Peyer's patch (tissue), 4 donors: ENCODE data around the gene RAB11FIP2. TPM values are rescaled to one million over a fixed set of nuclear protein-coding genes. Genes with fewer than 3 reads are reported as not detected.

Source experiments
- DNase-seq, 3 donors: peaks; one replicate each; pipeline ENCODE4 v3.0.0-alpha.2; 2017 to 2019
- H3K27ac ChIP-seq, 4 donors: fragments of 200-600 bp; sonication (generic); one replicate each; pipeline ENCODE4 v1.5.1; 2016 to 2019
- H3K27me3 ChIP-seq, 2 donors: fragments of 200-600 bp; sonication (generic); one replicate each; pipeline ENCODE4 v1.5.1; 2019
- H3K36me3 ChIP-seq, 3 donors: fragments of 200-600 bp; sonication (generic); one replicate each; pipeline ENCODE4 v1.5.1; 2016 to 2019
- H3K4me1 ChIP-seq, 4 donors: fragments of 200-600 bp; sonication (generic); one replicate each; pipeline ENCODE4 v1.5.1; 2016 to 2019
- H3K4me3 ChIP-seq, 4 donors: fragments of 200-600 bp; sonication (generic); 1 replicate in 3 of 4; 2 replicates in 1 of 4; pipeline ENCODE4 v1.5.1; 2016 to 2019; ENCODE audit warnings: mild to moderate bottlenecking in 1 of 4
- H3K9me3 ChIP-seq, 4 donors: fragments of 200-600 bp; sonication (generic); one replicate each; pipeline ENCODE4 v1.5.1; 2016 to 2019; ENCODE audit warnings: mild to moderate bottlenecking in 1 of 4
- POLR2A ChIP-seq, 2 donors: fragments of 450-650 bp; IDR thresholded peaks; one replicate each; pipeline ENCODE4 v1.5.1; 2017; ENCODE audit warnings: antibody characterized with exemption in 2 of 2, mild to moderate bottlenecking in 2 of 2, moderate library complexity in 2 of 2
- total RNA-seq, 4 donors: library from RNA; depleted of rRNA; stranded (reverse); fragments of >200 nt; gene quantifications; one replicate each; pipeline ENCODE4 v1.1.0, GENCODE V29; 2016
- TF ChIP-seq, protein P1 (sequence below), 6 experiments: fragments of 450-650 bp in 4 of 6; fragments of 200-600 bp in 2 of 6; sonication (generic) in 1 of 6; IDR thresholded peaks; one replicate each; pipeline ENCODE4 v1.5.1; 2017 to 2019; ENCODE audit warnings: antibody characterized with exemption in 6 of 6, mild to moderate bottlenecking in 3 of 6, moderate library complexity in 1 of 6

RAB11FIP2 gene
- total RNA-seq, 4 donors from 2014 or later: 7.4 to 42.9 (median 16.2) TPM

DNA sequence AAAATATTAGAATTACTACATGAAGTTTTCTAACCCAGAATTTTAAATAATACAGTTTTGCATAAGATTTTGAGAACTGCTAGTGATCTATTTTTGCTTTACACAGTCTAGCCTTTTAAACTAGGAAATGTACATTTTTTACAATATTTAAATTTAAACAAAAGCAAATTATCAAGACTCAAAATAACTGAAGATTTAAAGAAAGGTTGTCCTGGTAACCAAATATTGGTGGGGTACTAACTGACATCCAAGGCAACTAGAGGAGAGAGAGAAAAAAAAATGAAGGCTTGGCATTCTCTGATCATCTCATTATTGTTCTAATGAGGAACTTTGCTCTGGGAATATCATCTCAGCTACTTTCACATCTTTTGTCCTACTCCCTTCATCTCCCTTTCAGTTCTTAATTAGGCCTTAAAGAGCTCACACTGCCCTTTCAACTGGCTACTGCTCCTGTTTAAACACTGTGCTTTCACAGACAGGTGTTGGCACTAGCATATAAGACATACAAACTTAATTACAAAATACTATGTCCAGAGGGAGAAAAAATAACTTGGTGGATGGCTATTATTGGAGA, 33.7 kb downstream of the RAB11FIP2 start:
- H3K27me3 ChIP-seq: no peaks in the 10 kb centered on the region
- H3K4me3 ChIP-seq: no peak overlapping the region
- no peak for DNase-seq
- no peaks in the 10 kb centered on the region for H3K9me3 ChIP-seq
- H3K36me3 ChIP-seq: peaks cover 0 to 1% (median 0%) of the 10 kb centered on the region in 3 donors
- TF ChIP-seq POLR2A (IDR thresholded peaks at IDR 0.05): no peak
- TF ChIP-seq, protein P1, sequence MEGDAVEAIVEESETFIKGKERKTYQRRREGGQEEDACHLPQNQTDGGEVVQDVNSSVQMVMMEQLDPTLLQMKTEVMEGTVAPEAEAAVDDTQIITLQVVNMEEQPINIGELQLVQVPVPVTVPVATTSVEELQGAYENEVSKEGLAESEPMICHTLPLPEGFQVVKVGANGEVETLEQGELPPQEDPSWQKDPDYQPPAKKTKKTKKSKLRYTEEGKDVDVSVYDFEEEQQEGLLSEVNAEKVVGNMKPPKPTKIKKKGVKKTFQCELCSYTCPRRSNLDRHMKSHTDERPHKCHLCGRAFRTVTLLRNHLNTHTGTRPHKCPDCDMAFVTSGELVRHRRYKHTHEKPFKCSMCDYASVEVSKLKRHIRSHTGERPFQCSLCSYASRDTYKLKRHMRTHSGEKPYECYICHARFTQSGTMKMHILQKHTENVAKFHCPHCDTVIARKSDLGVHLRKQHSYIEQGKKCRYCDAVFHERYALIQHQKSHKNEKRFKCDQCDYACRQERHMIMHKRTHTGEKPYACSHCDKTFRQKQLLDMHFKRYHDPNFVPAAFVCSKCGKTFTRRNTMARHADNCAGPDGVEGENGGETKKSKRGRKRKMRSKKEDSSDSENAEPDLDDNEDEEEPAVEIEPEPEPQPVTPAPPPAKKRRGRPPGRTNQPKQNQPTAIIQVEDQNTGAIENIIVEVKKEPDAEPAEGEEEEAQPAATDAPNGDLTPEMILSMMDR (IDR thresholded peaks at IDR 0.05): no peak
- no peaks in the 10 kb centered on the region for H3K4me1 ChIP-seq
- no peak overlapping the region for H3K27ac ChIP-seq

DNA sequence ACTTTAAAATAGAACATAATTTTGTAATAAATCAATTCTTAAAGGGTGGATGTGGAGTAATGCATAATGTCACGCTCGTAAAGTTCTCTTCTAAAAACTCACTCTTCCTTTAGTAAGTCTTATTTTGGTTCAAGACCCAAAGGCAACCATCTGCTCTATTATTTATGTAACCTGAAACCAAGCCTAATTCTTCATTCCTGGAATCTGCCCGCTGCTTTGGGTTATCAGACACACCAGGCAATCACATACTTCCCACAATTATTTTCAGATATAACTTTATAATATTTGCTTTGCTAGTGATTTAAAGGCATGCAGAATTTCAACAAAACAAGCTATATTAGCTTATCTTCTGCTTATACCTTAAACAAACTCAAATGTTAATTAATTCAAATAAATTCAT, 39.0 kb downstream of the RAB11FIP2 start:
- Histone ChIP-seq H3K9me3 (no peaks in the 10 kb centered on the region), H3K36me3 (peaks cover 0 to 15% (median 0%) of the 10 kb centered on the region in 3 donors), H3K27me3 (no peaks in the 10 kb centered on the region), H3K27ac (no peak overlapping the region), H3K4me3 (no peak overlapping the region), H3K4me1 (no peaks in the 10 kb centered on the region)
- TF ChIP-seq, protein P1 (IDR thresholded peaks at IDR 0.05): no peak
- no peak for TF ChIP-seq POLR2A (IDR thresholded peaks at IDR 0.05)
- no peak for DNase-seq

GRCh38 chr10:118003126-118003525, 43.6 kb downstream of the RAB11FIP2 start:
- DNase-seq: no peak
- Histone ChIP-seq H3K36me3 (peaks cover 0 to 15% (median 0%) of the 10 kb centered on the region in 3 donors), H3K9me3 (no peaks in the 10 kb centered on the region), H3K4me1 (no peaks in the 10 kb centered on the region), H3K27ac (no peak overlapping the region), H3K4me3 (no peak overlapping the region), H3K27me3 (no peaks in the 10 kb centered on the region)
- TF ChIP-seq, protein P1 (IDR thresholded peaks at IDR 0.05): no peak
- no peak for TF ChIP-seq POLR2A (IDR thresholded peaks at IDR 0.05)

DNA sequence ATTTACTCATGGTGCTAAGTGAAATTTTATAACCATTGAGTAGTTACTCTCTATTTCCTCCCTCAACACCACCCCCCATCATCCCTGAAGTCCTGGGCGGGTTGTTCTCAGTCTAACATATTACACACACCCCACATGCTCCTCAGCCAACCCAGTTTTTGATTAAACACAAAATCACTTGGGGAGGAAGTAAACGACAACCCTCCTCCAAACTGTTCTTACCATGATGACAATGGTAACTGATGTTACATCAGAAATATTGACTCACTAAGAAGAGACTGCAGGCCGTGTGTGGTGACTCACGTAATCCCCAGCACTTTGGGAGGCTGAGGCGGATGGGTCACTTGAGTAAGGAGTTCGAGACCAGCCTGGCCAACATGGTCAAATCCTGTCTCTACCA, 44.2 kb downstream of the RAB11FIP2 start:
- no peaks in the 10 kb centered on the region for H3K4me1 ChIP-seq
- no peaks in the 10 kb centered on the region for H3K9me3 ChIP-seq
- no peak for DNase-seq
- TF ChIP-seq, protein P1 (IDR thresholded peaks at IDR 0.05): no peak
- no peak for TF ChIP-seq POLR2A (IDR thresholded peaks at IDR 0.05)
- no peak overlapping the region for H3K4me3 ChIP-seq
- H3K27me3 ChIP-seq: no peaks in the 10 kb centered on the region
- peaks cover 0 to 11% (median 0%) of the 10 kb centered on the region in 3 donors for H3K36me3 ChIP-seq
- H3K27ac ChIP-seq: no peak overlapping the region

DNA sequence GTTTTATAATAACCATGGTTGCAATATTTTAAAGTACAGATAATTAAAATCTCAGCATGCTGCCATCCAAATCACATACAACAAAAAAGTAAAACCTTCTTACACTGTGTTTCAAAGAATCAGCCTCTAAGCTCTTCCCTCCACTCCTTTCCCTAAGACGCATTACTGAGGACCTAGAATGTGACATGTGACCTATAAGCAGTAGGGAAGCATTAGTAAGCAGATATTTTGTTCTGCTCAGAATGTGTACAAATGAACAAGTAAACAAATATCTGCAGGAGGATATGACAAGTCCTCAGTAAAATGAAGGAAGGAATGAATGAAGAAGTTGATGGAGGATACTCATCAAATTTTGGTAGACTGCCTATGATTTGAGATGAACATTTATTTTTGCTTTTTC, 49.1 kb downstream of the RAB11FIP2 start:
- Histone ChIP-seq H3K4me3 (no peak overlapping the region), H3K36me3 (no peaks in the 10 kb centered on the region), H3K27me3 (no peaks in the 10 kb centered on the region), H3K27ac (no peak overlapping the region), H3K9me3 (no peaks in the 10 kb centered on the region), H3K4me1 (no peaks in the 10 kb centered on the region)
- TF ChIP-seq, protein P1 (IDR thresholded peaks at IDR 0.05): no peak
- TF ChIP-seq POLR2A (IDR thresholded peaks at IDR 0.05): no peak
- DNase-seq: no peak

GRCh38 chr10:117996709-117997108, 50.0 kb downstream of the RAB11FIP2 start:
- TF ChIP-seq POLR2A (IDR thresholded peaks at IDR 0.05): no peak
- TF ChIP-seq, protein P1 (IDR thresholded peaks at IDR 0.05): no peak
- H3K4me3 ChIP-seq: no peak overlapping the region
- H3K27ac ChIP-seq: no peak overlapping the region
- H3K36me3 ChIP-seq: no peaks in the 10 kb centered on the region
- H3K9me3 ChIP-seq: no peaks in the 10 kb centered on the region
- DNase-seq: no peak
- H3K4me1 ChIP-seq: no peaks in the 10 kb centered on the region
- no peaks in the 10 kb centered on the region for H3K27me3 ChIP-seq
